Measurements from ENCODE around the gene ICAM1.

Gene ICAM1

DNA sequence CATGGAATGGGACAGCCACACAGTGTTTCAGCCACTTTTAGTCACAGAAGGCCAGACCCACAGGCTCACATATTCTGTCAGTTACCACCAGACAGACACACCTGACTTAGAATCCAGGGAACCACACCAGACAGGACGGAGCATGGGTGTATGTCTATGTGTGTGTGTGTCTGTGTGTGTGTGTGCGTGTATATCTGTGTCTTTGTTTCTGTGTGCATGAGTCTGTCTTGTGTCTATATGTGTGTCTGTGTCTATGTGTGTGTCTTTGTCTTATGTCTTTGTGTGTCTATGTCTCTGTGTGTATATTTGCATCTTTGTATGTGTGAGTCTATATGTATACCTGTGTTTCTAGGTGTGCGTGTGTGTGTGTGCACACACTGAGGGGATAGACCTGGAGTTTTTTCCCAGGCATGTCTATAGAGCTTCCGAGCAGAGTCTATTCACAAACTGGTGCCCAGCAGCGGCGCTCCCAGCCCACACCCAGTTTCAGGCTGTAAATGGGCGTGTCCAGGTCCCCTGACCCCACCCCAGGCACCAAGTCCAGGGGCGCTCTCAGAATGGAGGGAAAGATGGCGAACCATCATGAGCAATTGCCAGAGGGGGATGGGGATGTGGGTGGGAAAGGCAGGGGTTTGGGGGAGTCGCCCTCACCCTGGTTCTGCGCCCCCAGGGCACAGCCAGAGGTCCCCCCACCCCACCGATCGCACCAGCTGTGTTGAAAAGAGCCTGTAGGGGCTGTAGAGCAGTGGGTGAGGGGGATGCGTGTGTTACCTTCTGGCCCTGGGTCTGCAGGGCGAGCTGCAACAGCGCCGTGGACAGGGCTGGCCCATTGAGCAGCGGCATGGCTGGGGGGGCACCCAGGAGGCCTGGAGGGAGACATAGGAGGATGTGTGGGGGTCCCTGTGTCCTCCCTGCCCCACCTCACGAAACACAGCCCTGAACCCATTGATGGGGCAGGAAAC is 51.2 kb downstream of the ICAM1 start:
- no peak overlapping the region for H3K4me3 ChIP-seq (ENCODE audit: low read length)
- TF ChIP-seq, protein P1, sequence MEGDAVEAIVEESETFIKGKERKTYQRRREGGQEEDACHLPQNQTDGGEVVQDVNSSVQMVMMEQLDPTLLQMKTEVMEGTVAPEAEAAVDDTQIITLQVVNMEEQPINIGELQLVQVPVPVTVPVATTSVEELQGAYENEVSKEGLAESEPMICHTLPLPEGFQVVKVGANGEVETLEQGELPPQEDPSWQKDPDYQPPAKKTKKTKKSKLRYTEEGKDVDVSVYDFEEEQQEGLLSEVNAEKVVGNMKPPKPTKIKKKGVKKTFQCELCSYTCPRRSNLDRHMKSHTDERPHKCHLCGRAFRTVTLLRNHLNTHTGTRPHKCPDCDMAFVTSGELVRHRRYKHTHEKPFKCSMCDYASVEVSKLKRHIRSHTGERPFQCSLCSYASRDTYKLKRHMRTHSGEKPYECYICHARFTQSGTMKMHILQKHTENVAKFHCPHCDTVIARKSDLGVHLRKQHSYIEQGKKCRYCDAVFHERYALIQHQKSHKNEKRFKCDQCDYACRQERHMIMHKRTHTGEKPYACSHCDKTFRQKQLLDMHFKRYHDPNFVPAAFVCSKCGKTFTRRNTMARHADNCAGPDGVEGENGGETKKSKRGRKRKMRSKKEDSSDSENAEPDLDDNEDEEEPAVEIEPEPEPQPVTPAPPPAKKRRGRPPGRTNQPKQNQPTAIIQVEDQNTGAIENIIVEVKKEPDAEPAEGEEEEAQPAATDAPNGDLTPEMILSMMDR (conservative IDR thresholded peaks at IDR 0.05; ENCODE audit: low read length): no peak
- DNase-seq (ENCODE audit: low read depth): no peak

DNA sequence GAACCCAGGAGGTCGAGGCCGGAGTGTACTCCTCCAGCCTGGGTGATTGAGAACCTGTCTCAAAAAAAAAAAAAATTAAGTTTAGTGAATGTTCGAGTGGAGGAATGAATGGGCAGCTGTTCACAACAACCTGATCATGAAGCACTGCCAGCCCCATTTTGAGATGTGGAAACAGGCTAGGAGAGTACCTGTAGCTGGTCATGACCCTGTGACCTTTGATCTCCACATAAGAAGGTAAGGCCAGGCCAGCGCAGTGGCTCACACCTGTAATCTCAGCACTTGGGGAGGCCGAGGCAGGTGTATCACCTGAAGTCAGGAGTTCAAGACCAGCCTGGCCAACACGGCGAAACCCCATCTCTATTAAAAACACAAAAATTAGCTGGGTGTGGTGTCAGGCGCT is 54.8 kb downstream of the ICAM1 start:
- TF ChIP-seq, protein P1 (conservative IDR thresholded peaks at IDR 0.05; ENCODE audit: low read length): no peak
- DNase-seq (ENCODE audit: low read depth): no peak
- no peak overlapping the region for H3K4me3 ChIP-seq (ENCODE audit: low read length)

DNA sequence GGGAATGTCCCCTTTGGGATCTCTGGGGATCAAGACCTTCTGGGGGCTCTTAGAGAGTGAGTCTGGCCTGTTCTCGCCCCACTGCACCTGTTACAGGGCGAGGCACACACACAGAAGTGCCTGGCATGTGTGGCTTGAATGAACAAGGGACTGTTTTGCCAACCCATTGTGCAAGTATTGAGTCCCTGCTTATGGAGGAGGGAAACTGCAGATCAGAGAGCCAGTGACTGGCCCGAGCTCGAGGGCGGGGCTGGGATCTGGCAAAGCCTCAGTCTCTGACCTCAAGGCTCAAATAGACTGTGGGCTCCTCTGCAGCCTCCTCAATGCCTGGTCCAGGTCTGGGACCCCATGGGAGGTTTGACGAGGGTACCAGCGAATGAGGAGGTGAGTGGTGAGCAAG is 56.9 kb downstream of the ICAM1 start:
- no peak overlapping the region for H3K4me3 ChIP-seq (ENCODE audit: low read length)
- no peak for DNase-seq (ENCODE audit: low read depth)
- TF ChIP-seq, protein P1 (conservative IDR thresholded peaks at IDR 0.05; ENCODE audit: low read length): no peak

DNA sequence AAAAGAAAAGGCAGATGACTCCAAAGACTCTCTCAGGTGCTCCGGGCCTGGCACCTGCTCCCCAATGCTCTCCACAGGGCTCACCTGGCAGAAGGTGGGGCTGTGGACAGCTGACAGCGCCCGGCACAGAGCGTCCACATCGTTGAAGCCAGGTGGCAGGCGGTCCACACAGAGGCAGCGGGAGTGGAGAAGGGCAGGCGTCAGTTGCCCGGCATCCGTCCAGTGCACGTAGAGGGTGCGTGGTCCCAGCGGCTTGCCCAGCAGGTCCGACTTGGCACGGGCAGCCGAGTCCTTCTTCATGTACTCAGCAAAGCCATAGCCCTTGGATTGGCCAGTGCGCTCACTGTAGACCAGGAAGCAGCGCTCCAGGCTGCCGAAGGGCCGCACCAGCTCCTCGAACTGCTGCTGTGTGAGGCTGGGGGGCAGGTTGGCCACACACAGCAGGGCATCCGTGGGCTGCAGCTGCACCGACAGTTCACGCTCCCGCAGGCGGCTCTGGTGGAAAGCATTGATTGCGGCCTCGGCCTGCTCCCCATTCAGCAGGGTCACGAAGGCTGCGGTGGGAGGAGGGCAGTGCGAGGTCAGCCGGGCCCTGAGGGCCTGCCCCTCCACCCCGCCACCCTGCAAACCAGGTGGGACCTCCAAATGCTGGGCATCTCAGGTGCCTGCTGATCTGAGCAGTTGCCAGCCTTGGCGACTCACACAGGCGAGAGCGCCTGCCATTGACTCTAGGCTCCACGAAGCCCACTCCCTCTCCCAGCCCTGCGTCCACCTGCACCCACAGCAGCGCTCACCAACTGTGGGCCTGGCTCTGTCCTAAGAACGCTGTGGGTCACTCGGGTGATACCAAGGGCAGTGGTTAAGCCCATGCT is 57.9 kb downstream of the ICAM1 start:
- H3K4me3 ChIP-seq (ENCODE audit: low read length): no peak overlapping the region
- TF ChIP-seq, protein P1 (conservative IDR thresholded peaks at IDR 0.05; ENCODE audit: low read length): no peak
- no peak for DNase-seq (ENCODE audit: low read depth)

DNA sequence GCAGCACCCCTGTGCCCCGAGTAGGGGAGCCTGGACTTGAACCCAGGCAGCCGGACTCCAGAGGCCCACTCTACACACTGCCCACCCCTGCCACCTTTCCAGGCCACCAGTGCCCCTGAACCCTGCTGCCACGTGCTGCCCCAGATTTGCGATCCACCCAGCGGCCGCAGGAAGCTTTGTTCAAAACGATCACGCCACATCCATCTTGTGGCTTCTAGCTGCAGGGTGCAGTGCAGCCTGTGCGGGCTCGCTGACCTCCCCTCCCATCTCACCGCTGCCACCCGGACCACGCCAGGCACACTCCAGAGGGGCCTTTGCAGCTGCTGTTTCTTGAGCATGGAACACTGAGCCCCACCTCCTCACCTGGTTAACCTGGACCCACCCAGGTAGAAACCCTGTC is 58.6 kb downstream of the ICAM1 start:
- DNase-seq (ENCODE audit: low read depth): no peak
- TF ChIP-seq, protein P1 (conservative IDR thresholded peaks at IDR 0.05; ENCODE audit: low read length): no peak
- H3K4me3 ChIP-seq (ENCODE audit: low read length): no peak overlapping the region

DNA sequence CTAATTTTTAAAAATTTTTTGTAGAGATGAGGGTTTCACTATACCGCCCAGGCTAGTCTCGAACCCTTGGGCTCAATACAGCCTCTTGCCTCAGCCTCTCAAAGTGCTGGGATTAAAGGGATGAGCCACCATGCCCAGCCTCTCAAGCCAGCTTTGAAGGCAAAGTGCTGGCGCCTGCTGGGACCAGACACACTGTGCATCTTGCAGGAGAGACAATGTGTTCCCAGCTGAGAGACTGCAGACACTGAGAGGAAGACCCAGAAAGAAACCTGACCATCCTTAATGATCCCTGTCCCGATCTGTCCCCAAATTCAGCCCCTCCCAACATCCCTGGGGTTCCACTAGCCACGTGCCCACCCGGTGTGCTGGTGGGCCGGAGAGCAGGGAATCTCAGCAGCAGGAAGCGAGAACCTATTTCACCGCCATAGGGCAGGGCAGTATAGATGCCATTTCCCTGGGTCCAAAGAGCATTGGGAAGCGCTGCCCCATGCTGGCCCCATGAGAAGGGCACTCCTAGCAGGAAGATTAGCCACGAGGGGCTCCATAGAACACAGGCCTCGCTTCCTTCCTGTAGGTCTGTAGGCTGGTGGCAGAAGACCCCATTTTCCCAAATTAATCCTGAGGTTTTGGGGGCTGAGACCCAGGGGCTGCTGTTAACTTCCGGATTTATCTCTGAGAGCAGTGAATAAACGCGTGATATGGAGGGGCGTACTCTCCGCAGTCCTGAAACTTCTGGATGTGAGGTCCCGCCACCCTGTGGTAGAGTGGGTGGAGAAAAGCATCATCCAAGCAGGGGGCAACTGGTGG is 61.4 kb downstream of the ICAM1 start:
- no peak for DNase-seq (ENCODE audit: low read depth)
- H3K4me3 ChIP-seq (ENCODE audit: low read length): peak overlapping the region; percentile 86
- TF ChIP-seq, protein P1 (conservative IDR thresholded peaks at IDR 0.05; ENCODE audit: low read length): no peak; the same call in 1 of the 2 replicates
